Measurements from ENCODE around the gene ART5. TPM values are rescaled to one million over a fixed set of nuclear protein-coding genes. Genes with fewer than 3 reads are reported as not detected.
A peak's percentile ranks its signal among the peaks of the same experiment; 100 is the strongest.

The ART5 gene
- total and polyA plus RNA-seq, 9 of the 15 experiments (the other 6 are each of a cell fraction or from before 2014, with no cell fraction given), result 0.08 to 0.59 (median 0.33) TPM

- TF ChIP-seq YBX1 (IDR thresholded peaks at IDR 0.05) (no peak), ZNF740 (CRISPR knock-in tag; IDR thresholded peaks at IDR 0.05) (no peak), ZNF740 (tag; IDR thresholded peaks at IDR 0.05) (no peak), LCOR (CRISPR knock-in tag; IDR thresholded peaks at IDR 0.05) (no peak), DLX4 (CRISPR knock-in tag; IDR thresholded peaks at IDR 0.05) (no peak), ZNF586 (CRISPR knock-in tag; conservative IDR thresholded peaks at IDR 0.05) (no peak), TCFL5 (CRISPR knock-in tag; conservative IDR thresholded peaks at IDR 0.05) (no peak), NFIC (IDR thresholded peaks at IDR 0.05) (peak; percentile 34), MTA1 (IDR thresholded peaks at IDR 0.05; ENCODE audit: borderline replicate concordance) (no peak), MLLT1 (IDR thresholded peaks at IDR 0.05) (peak in 1 of 2 experiments; percentile 95; a peak in 2 of 4 replicates), ZNF140 (CRISPR knock-in tag; IDR thresholded peaks at IDR 0.05) (no peak), FOS (IDR thresholded peaks at IDR 0.05; ENCODE audit: extremely low read depth, insufficient read length) (no peak), ZNF449 (CRISPR knock-in tag; IDR thresholded peaks at IDR 0.05) (no peak), ZBTB1 (CRISPR knock-in tag; IDR thresholded peaks at IDR 0.05; ENCODE audit: borderline replicate concordance, low read depth) (no peak), SPI1 (IDR thresholded peaks at IDR 0.05; ENCODE audit: borderline replicate concordance, low read depth, low read length) (no peak), ZSCAN32 (CRISPR knock-in tag; IDR thresholded peaks at IDR 0.05) (no peak), MEIS2 (IDR thresholded peaks at IDR 0.05; ENCODE audit: partially characterized antibody) (no peak), ZNF76 (CRISPR knock-in tag; IDR thresholded peaks at IDR 0.05; ENCODE audit: borderline replicate concordance) (no peak), TCF7L2 (IDR thresholded peaks at IDR 0.05; ENCODE audit: low read depth, low read length) (no peak), CTCFL (IDR thresholded peaks at IDR 0.05; ENCODE audit: borderline replicate concordance, insufficient read depth, low read depth, low read length, poor library complexity, severe bottlenecking) (no peak), HNRNPLL (IDR thresholded peaks at IDR 0.05; ENCODE audit: low read depth, low read length, poor library complexity, severe bottlenecking) (peak; percentile 90)
Measured at GRCh38 chr11:3642071-3642951, 519 bp upstream of the ART5 start (continued).
